ENCODE results near the gene HPSE2. TPM values are rescaled to one million over a fixed set of nuclear protein-coding genes. Genes with fewer than 3 reads are reported as not detected.

Gene HPSE2
- polyA plus RNA-seq, 1 of the 3 experiments (the other 2 are of a cell fraction), result not detected

DNA sequence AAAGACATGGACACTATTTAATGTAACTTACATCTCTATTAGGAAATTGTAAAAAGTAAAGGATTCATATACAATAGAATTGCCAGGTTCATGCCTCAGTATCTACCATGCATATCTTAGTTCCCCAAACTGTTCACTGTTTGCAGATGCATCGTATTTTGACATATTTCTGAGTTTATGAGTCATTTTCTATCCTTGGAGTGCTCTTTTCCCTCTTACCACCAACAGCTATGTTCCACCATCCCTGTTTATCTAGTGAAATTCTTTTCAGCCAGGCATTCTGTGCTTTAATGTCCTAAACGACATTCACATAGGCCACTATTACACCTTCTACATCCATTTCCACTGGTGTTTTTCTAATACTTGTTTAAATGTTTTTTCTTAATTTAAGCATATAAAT, 649.6 kb downstream of the HPSE2 start (continued):
- TF ChIP-seq, protein P1, sequence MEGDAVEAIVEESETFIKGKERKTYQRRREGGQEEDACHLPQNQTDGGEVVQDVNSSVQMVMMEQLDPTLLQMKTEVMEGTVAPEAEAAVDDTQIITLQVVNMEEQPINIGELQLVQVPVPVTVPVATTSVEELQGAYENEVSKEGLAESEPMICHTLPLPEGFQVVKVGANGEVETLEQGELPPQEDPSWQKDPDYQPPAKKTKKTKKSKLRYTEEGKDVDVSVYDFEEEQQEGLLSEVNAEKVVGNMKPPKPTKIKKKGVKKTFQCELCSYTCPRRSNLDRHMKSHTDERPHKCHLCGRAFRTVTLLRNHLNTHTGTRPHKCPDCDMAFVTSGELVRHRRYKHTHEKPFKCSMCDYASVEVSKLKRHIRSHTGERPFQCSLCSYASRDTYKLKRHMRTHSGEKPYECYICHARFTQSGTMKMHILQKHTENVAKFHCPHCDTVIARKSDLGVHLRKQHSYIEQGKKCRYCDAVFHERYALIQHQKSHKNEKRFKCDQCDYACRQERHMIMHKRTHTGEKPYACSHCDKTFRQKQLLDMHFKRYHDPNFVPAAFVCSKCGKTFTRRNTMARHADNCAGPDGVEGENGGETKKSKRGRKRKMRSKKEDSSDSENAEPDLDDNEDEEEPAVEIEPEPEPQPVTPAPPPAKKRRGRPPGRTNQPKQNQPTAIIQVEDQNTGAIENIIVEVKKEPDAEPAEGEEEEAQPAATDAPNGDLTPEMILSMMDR (IDR thresholded peaks at IDR 0.05), result no peak
- TF ChIP-seq MXI1 (IDR thresholded peaks at IDR 0.05; ENCODE audit: low read depth, low read length) (no peak), RCOR1 (IDR thresholded peaks at IDR 0.05; ENCODE audit: low read length) (no peak)

- ChIA-PET POLR2A (no interaction called here), CTCF (no interaction called here)
- H3K36me3 ChIP-seq (replicated peaks in 1 of 2; ENCODE audit: control insufficient read depth in 1 of 2, insufficient read depth in 2 of 2, low read length in 1 of 2), result no peaks in the 10 kb centered on the region
- no peaks in the 10 kb centered on the region for H4K20me1 ChIP-seq (ENCODE audit: insufficient read depth)
- H3K27me3 ChIP-seq (ENCODE audit: insufficient read depth), result no peaks in the 10 kb centered on the region
- no peaks in the 10 kb centered on the region for H3K79me2 ChIP-seq (ENCODE audit: insufficient read depth)
- TF ChIP-seq, protein P2, sequence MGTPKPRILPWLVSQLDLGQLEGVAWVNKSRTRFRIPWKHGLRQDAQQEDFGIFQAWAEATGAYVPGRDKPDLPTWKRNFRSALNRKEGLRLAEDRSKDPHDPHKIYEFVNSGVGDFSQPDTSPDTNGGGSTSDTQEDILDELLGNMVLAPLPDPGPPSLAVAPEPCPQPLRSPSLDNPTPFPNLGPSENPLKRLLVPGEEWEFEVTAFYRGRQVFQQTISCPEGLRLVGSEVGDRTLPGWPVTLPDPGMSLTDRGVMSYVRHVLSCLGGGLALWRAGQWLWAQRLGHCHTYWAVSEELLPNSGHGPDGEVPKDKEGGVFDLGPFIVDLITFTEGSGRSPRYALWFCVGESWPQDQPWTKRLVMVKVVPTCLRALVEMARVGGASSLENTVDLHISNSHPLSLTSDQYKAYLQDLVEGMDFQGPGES (IDR thresholded peaks at IDR 0.05; ENCODE audit: low read depth, low read length), result no peak
- TF ChIP-seq JUND (IDR thresholded peaks at IDR 0.05), result no peak
- TF ChIP-seq REST (IDR thresholded peaks at IDR 0.05; ENCODE audit: low read depth, low read length), result no peak
- no peak for TF ChIP-seq RFX5 (IDR thresholded peaks at IDR 0.05; ENCODE audit: low read length)
- no peak for TF ChIP-seq EP300 (IDR thresholded peaks at IDR 0.05; ENCODE audit: borderline replicate concordance in 1 of 2, low read depth in 1 of 2, low read length in 1 of 2)
- TF ChIP-seq TEAD4 (IDR thresholded peaks at IDR 0.05; ENCODE audit: borderline replicate concordance, insufficient read depth), result no peak
- no peak for TF ChIP-seq TCF12 (IDR thresholded peaks at IDR 0.05)
- no peak for TF ChIP-seq SIN3A (IDR thresholded peaks at IDR 0.05; ENCODE audit: borderline replicate concordance, low read depth, low read length)
- no peak for TF ChIP-seq RCOR1 (IDR thresholded peaks at IDR 0.05; ENCODE audit: low read length)
- TF ChIP-seq NRF1 (IDR thresholded peaks at IDR 0.05; ENCODE audit: low read depth, low read length), result no peak
- no peak overlapping the region for H3K9ac ChIP-seq
- no peak overlapping the region for H2AFZ ChIP-seq (ENCODE audit: low read depth)
- H3F3A ChIP-seq (replicated peaks; ENCODE audit: insufficient read depth), result no peaks in the 10 kb centered on the region
- H3K27ac ChIP-seq (ENCODE audit: low read depth in 2 of 2, low read length in 1 of 2), result no peak overlapping the region
- H3K4me3 ChIP-seq (ENCODE audit: low read depth in 2 of 2, low read length in 1 of 2), result no peak overlapping the region
- no peak for DNase-seq
- WGBS (ENCODE audit: low lambda C conversion rate), result 0% methylated on average over 2 of the region's 2 CpGs
- no peaks in the 10 kb centered on the region for H3K4me1 ChIP-seq (ENCODE audit: control insufficient read depth in 1 of 2, insufficient read depth in 2 of 2, low read depth in 1 of 2, low read length in 1 of 2)
- no peaks in the 10 kb centered on the region for H3K9me3 ChIP-seq
- no peaks in the 10 kb centered on the region for H3K9me2 ChIP-seq
- H3K4me2 ChIP-seq, result no peak overlapping the region
These were observed 653.3 kb downstream of the HPSE2 start for GRCh38 chr10:98582363-98582762.

All from SK-N-SH (cell line).